LNCaP clone FGC (cell line): ENCODE measurements around the gene OR2H2.

Experiments used
- DNase-seq: peaks from one replicate; pipeline ENCODE4 v3.0.0-alpha.2; 2011; ENCODE audit warnings: low read depth
- H3K4me3 ChIP-seq: 2 replicates; pipeline ENCODE4 v1.5.1; 2011; ENCODE audit warnings: mild to moderate bottlenecking, low read depth, low read length, control low read depth
- CTCF ChIP-seq: IDR thresholded peaks from 2 replicates; pipeline ENCODE4 v1.5.1; 2012; ENCODE audit warnings: mild to moderate bottlenecking; ENCODE audit not compliant: control insufficient read depth, insufficient read depth; ENCODE audit errors: extremely low read depth

OR2H2 gene

GRCh38 chr6:29584821-29585220 is at the start of gene OR2H2:
Gene OR2H2 (plus strand): TSS chr6:29585121. CDS start chr6:29587945, 2,824 bp downstream.
- no peak for TF ChIP-seq CTCF
- no peak within 1 kb of the TSS for H3K4me3 ChIP-seq

GRCh38 chr6:29537714-29538403 is 47.1 kb upstream of the OR2H2 start:
- DNase-seq = no peak
- H3K4me3 ChIP-seq = no peak overlapping the region
- no peak for TF ChIP-seq CTCF

More at GRCh38 chr6:29584821-29585220, at the start of gene OR2H2:
- DNase-seq = no peak

- H3K4me3 ChIP-seq = no peak overlapping the region
- no peak for TF ChIP-seq CTCF
- no peak for DNase-seq
These were observed 37.3 kb upstream of the OR2H2 start for GRCh38 chr6:29547573-29547972.

GRCh38 chr6:29552512-29553051 is 32.3 kb upstream of the OR2H2 start:
- H3K4me3 ChIP-seq = no peak overlapping the region
- TF ChIP-seq CTCF = no peak
- peak; percentile 87 for DNase-seq

- no peak for TF ChIP-seq CTCF
- no peak overlapping the region for H3K4me3 ChIP-seq
- DNase-seq = no peak
These were observed 31.5 kb upstream of the OR2H2 start for GRCh38 chr6:29553268-29554057.

GRCh38 chr6:29554764-29555163 is 30.2 kb upstream of the OR2H2 start:
- TF ChIP-seq CTCF = no peak
- H3K4me3 ChIP-seq = no peak overlapping the region
- no peak for DNase-seq
